EH (cell line): ENCODE data around the gene OVOL1.

Source experiments
- DNase-seq: peaks from one replicate; pipeline ENCODE4 v3.0.0-alpha.2; 2015; ENCODE audit warnings: low read depth

The OVOL1 gene

DNA sequence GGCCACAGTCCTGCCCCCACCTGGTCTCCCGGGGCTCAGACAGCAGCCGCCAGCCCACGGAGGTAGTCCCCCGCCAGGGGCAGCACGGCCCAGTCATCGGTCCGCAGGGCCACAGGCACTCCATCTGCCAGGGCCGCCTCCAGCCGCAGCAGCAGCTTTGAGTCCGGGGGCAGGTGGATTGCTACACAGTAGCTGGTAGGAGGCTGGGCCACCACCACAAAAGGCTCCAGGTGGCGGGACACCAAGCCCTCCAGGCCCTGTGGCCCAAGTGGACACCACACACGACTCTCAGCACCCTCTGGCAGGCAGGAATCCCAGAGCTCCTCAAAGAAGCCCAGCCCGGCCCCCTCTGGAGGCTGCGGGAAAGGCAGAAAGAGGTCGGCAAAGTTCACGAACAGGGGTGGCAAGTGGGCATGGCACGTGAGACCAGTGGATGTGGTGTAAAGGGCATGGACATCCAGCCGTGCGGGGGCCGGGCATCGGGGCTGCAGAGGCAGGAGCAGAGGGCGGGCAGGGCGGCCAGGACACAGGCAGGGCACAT is 9.0 kb upstream of the OVOL1 start:
- DNase-seq, result no peak

DNA sequence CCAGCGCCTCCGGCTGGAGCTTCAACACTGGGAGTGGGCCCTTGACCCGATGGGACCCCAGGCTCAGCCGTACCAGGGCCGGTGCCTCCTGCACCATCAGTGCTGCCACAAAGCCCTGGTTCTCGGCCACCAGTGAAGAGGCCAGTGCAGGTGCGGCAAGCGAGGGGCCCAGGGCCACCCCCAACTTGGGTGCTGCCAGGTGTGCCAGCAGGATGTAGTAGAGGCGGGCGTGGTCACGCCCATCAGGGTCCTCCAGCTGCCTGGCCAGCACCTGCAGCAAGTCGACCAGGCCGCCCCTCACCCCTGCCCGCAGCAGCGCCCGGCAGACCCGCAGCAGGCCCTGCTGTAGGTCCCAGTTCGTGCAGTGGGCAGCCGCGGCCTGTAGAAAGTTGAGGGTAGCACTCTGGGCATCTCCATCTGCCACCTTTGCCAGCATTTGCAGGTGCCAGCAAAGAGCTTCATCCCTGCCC is 8.4 kb upstream of the OVOL1 start:
- DNase-seq, result no peak

DNA sequence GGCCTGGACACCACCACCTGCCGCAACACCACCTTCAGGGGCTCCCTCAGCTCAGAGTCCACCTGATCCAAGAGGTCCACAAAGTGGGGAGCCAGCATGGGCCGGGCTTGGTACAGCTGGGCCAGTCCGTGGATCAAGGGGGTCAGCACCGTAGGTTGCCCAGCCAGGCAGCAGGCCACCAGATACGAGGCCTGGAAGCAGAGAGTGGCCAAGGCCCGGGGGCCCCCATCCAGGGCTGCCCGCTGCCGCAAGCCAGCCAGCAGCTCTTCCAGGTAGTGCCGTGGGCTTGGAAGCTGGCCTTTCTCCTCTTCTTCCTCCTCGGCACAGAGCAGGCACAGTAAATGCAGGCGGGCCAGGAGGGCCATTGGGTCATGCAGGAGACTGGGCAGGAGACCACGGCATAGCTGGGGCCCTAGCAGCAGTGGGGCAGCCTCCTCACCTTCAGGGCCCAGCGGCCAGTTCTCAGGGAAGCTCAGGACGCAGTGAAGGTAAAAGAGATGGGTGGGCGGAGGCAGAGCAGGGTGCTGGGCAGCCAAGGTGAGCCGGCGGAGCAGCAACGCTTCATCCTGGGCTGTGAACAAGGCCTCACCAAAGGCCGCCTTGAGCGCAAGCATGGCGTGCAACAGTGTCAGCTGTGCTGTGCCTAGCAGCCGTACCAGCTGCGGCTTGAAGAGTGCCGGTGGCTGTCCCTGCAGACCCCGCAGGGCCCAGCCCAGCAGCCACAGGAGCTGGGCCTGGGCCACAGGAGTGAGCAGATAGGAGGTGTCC is 7.8 kb upstream of the OVOL1 start:
- no peak for DNase-seq

DNA sequence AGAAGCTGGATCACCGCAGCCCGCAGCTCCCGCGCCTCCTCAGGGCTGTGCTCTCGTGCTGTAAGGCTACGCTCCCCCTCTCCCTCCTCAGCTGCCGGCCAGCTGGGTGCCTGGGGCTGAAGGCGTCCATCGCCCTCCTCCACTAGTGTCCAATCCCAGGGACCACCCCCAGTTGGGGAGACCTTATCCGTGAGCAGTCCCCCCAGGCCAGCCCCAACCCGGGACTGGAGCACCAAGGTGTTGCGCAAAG is 7.3 kb upstream of the OVOL1 start:
- DNase-seq, result no peak

DNA sequence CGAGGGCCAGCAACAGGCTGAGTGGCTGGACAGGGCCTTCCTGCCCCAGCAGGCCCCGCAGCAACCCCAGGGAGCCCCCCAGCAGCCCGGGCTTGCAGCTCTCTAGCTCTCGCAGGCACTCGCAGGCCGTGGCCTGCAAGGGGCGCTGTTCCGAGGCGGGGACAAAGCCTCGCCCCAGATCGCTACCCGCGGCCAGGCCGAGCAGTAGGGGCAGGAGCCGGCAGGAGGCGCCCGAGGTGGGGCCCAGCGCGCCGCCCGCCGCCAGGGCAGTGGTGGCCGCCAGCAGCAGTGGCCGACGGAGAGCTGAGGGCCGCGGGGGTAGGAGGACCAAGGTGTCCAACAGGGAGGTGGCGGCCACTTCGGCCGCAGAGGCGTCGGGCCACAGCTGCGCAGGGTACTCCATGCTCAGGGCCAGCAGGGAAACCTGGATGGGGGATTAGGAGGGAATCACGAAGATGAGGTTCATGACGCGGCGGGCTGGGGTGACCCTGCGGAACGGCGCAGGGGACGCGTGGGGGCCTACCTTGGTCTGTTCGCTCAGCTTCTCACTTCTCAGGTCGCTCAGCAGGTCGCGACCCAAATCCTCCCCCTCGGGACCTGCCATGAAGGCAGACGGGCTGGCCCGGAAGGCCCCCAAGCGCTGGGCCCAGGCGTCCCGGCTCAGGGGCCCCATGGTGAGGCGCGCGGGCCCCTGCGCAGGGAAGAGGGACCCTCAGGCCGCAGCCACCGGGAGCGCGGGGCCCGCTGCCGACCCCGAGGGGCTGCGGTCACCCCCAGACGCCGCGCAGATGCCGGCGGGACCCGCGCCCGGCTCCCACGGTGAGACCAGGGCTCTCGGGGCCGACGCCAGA is 6.7 kb upstream of the OVOL1 start:
- DNase-seq, result peak; percentile 78

DNA sequence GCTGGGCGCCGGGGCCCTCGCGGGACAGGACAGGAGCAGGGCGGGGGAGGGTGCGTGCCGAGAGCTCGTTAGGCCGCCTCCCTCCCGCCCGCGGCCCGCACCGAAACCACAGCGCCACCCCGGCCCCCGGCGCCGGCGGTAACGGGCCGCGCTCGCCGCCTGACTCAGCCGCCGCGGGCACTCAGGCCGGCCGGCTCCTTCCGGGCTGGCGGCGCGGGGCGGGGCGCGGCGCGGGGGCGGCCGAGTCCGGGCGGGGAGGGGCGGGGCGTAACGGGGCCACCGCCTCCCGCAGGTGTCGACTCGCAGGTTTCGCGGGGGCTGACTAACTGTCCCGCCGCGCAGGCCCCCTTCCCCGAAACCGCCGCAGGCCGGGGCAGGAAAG is 6.1 kb upstream of the OVOL1 start, which contains the start of gene AP5B1:
TSS of gene AP5B1 (minus strand) at position 207 of the 382 bp plus-strand sequence. CDS start 385 bp downstream, outside the sequence.
- DNase-seq, result peak; percentile 72

DNA sequence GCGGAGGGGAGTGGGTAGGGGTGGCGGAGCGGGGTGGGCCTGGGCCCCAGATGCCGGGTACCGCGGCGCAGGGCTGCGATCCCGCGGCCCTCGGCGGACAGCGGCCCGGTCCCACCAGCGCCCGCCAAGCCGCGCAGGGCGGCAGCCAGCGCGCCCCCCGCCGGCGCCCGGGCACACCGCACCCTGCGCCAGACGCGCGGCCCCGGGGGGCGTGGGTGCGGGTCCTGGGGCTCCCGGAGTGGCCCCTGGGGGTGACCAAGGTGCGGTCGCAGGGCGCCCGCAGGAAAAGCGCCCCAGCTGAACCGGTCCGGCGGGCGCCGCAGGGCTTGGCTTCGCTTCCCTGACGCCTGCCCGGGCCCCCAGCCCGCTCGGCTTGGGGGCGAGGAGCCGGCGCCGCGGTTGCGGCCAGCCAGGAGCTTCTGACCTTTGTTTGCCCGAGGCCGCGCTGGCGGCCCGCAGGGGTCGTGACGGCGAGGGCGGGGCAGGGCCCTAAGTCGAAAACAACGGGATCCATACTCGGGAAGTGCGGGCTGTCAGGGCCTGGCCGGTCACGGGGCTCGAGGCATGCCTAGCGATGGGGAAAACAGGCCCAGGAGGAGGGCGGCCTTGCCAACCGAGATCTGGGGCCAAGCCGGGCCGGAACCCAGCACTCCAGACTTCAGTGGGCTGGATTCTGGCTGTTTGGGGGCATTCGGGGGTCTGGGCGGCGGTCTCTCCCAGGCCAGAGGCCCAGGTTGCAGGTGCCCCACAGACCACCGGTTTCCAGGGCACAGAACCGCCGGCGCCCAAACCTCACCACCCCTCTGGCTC is 5.5 kb upstream of the OVOL1 start:
- no peak for DNase-seq

DNA sequence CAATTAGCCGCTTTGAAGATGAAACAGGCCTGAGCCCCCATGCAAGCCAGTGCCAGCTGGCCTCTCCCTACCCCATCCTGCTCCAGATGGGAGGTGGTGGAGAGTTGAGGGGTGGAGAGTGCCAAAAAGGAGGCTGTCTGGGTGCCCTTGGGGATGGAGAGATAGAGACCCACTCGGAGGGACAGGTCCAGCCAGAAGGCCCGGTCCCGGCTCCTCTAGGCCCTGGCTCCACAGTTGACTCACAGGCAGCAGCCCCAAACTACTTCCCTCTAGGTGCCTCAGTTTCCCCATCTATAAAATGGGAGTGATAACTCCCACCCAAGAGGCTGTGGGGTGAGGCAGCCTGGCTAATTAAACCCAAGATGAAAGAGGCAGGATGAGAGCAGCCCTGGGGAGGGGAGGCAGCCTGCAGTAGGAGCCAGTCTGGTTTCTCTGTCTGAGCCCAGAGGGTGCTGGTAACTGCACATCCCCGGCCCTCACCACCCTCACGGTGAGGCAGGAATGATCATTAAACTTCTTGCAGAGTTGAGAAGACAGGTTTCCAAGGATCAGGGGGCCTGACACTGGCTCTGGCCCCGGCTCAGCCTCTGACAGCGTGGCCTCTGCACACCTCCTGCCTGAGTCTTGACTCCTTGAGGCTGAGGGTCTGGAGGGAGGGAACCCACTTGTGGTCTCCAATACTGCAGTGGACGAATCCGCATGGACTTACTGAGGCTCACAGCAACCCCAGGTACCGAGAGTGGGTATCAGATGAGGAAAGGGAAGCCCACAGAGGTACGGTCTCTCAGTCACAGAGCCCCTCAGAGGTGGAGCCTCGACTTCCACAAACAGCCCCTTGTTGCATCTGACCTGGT is 4.7 kb upstream of the OVOL1 start:
- no peak for DNase-seq

DNA sequence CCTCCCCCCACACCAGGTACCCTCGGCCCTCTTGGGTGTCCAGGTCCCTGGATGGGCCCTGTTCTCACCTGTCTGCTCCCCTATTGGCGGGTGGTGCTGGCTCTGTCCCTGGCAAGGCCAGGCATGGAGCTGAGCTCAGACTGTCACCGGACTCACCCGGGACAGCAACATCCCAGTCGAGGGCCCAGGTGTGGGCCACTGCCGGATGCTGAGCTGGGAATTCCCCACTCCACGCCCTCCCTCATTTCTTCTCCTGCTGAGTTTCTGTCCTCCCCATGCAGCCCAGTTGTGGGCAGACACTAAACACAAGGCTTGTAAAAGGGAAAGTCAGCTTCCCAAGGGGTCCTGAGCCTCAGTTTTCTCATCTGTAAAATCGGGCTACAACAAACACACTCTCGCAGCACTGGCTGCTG is 4.0 kb upstream of the OVOL1 start:
- no peak for DNase-seq

DNA sequence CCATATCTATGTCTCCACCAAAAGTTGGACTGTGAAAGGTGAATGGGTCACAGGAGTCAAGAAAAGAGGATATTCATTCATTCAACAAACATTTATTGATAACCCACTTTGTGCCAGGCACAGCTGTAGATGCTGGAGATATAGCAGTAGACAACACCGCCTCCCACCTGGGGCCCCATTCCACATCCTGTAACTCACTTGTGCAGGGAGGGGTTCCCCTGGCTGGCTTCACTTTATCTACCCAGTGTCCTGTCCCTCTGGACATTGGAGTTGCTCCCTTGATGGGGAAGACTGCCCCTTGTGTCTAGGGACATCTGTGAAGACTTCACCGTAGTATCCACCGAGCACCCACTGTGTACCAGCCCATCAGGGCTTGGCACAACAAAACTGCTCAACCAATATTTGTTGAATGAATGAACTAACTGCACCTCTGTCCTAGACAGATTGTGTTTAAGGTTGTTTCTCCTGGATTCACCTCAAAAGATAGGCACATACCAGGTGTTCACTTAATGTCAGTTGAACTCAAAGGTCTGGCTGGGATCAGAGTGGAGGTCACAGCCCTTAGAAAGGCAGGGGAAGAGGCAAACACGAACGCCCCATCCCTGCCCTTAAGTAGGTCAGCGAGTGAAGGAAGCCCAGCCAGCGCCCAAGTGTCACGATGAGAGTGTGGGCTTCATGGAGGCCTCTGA is 1.4 kb upstream of the OVOL1 start:
- no peak for DNase-seq

DNA sequence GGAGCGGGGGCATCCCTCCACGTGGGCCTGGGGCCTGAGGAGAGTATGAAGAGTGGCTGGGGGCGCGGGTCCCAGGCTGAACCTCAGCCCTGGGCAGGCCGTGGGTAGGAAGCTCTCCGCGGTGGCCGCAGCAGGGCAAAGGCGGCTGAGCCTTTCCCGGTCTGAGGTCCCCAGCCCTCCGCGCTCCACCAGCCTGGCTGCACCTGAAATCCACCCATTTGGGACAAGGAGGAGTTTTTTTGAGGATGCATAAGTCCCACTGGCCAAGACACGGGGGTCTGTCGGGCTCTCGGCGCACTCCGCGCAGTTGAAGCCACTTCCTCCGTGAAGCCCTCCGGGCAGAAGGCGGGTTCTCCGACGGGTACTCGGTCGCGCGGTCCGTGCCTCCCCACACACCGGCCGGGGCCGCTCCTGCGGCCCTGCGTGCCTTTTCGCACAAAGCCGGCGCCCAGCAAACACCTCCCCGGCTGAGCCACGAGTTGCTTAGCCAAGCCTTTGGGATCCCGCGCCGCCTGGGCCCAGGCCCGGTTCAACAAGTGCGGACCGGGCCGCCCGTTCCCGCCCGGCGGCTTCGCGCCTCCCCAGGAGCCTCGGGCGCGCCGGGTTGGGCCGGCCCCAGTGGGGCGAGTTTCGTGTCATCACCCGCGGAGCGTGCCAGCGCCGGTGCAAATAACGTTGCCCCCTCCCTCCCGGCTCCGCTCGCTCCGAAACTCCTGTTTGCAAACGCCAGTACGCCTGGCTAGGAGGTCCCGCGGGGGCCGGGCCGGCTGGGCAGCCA is 666 bp upstream of the OVOL1 start:
- DNase-seq, result no peak

DNA sequence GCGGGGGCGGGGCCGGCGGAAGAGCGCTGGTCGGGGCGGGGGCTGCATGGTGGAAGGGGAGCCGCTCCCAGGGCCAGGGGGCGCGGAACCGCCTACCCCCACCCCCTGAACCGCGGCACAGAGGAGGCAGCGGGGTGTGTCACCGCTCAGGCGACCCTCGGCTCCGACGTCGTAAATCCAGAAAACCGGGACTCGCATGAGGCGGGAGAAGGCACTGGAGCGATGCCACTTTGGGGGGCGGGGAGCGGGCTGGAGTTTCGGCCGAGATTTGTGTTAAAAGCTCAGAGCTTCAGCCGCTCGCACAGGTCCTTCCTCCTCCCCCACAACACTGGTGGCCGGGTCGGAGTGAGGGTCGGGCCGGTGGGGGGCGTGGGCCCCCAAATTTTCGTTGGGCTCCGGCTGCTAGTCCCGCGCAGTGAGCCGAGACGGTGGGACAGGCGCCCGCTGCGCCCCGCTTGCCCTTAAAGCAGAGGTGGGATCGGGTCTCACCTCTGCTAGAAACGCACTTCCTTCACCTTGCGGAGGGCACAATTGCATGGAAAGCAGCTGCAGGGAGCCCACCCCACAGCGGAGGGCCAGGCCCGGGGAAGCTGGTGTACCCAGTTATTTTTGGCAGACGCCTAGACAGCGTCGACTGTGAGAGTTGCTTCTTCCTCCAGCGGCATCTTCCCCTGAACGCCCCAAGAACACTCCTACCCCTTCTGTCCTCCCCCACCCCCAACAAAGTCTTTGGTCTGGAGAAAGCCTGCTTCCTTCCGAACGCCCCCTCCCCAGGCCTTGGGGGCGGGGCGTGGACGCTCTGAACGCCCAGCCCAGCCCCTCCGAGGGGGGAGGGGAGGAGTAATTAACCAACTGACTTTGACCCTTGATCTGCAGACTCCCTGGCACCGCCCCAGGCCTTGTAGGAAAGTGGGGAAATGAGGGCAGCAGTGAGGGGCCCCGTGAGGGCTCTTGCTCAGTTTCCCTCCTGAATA is 1.1 kb downstream of the OVOL1 start:
- DNase-seq, result no peak

DNA sequence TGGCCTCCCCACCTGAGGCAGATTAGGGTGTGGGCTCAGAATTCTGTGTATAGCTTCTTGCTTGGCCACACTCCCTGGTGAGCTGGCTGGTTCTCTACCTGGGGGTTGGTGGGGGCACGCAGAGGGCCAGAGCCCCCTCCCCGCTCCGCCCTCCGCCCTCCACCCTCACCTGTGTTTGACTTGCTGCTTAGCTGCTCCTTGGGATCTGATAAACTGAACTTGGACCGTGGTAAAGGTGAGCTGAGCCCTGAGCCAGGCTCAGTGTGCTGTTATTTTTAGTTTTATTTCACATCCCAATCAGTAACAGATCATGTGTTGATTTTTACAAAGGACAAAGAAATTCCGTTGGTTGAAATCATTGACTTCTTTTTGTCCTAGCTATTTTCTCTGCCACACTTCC is 2.0 kb downstream of the OVOL1 start:
- no peak for DNase-seq

DNA sequence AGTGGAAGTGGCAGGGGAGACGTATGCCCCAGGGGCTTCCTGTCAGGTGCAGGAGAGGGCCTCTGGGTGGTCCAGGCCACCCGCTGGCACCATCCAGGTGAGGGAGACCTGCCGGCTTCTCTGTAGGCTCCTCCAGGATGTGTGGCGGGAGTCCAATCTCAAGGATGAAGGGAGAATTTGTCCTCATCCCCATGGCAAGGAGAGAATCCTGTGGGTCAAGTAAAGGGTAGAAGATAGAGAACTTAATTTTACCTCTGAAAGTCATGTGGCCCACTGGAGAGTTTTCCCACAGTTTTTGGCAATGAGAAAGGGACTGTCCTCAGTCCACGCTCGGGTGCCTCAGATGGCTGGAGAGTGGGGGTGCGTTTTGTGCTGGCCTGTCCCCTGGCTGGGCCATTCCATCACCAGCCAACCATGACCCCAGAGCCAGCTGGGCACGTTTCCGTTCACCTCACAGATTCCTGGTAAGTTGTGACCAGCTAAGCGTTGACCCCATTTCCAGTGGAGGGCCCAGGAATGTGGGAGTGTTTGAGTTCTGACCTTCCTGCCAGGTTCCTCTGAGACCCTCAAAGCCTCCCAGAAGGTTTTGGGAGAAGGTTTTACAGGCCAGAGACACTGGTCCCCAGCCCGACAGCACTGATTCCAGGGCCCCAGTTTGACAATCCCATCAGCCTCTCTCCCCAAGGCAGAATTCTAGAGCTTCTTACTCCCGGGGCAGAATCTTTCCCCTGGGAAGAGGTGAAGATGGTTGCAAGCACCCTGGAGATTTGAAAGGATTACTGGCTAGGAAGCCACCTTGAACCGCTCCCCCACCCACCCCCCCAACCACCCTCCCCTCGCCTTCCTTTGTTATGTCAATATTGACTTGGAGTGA is 2.6 kb downstream of the OVOL1 start:
- no peak for DNase-seq

DNA sequence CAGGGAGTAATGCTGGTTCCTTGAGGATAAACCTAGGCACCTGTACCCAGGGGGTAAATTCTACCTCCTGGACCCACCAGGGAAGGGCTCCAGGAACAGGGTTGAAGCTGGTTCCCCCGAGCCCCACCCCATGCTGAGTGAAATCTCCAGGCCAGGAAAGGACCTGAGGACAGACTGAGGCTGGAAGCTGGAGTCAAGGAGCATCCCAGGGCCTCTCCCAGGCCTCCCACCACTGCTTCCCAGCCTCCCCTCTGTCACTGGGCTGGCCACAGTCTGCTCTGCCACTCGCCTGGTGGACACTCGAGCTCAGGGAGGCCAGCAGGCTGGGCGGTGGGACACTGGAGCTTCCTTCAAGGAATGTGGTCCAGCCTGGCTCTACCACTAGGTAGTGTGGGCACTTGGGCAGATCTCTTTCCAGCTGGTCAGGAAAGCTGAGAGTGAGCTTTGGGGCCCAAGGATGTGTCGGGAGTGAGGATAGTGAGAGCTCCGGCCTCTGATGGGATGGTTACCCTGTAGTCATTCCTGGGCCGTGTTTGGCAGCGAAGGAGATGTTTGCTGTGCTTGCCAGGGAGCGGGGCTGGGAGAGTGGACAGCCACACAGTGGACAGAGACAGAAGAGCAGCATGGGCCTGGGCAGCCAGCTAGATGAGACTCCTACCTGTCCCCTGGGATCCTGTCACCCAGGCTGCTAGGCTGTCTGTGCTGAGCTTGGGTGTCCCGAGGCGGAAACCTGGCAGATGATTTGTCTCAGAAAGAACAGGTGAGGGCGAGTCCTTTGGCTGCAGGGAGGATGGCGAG is 3.4 kb downstream of the OVOL1 start:
- DNase-seq, result no peak

DNA sequence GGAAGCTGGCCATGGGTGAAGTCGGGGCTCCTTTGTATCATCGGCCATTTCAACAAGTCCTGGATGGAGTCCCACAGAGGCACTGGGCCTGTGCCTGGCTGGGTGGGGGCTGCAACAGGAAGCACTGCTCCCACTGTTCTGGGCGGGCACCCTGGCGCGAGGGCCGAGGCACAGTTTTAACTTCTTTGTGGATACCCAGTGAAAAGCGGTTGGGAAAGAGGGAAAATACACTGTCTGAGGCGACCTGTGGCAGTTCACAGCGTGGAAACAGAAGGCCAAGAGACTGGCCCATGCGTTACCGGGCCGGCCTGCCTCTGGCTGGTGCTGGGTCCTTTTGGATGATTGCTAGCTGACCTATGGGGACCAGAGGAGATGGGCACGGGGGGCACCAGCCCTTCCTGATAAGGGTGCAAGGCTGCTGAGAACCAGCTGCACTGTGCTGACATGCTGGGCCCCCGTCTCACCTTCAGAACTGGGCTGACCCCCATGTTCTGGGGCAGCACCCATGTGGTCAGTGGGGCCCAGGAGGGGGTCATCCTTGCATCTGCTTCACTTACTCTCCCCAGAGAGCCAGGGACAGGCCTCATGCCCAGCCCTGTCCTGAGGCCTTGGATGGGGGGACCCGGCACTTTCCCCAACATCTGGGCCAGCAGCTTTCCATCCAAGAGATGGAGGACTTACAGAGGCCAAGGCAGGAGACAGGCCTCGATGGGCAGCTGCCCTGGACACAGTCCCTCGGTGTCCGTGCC is 4.2 kb downstream of the OVOL1 start:
- DNase-seq, result no peak
